Left forelimb (tissue), 1 donor: Measurements from ENCODE around the gene FBXL17.

Experiments used
- DNase-seq: peaks from one replicate; pipeline ENCODE4 v3.0.0-alpha.2; 2018; ENCODE audit warnings: low spot score

Gene FBXL17

DNA sequence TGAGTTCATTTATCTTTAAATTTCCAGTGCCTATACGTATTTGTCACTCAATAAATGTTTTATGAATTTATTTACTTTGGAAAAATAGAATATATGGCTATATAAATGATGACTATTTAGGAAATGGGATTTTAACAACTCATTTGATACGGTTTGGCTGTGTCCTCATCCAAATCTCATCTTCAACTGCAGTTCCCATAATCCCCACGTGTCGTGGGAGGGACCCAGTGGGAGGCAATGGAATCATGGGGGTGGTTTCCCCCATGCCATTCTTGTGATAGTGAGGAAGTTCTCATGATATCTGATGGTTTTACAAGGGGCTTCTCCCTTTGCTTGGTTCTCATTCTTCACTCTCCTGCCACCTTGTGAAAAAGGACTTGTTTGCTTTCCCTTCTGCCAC, 523.6 kb downstream of the FBXL17 start:
- no peak for DNase-seq

DNA sequence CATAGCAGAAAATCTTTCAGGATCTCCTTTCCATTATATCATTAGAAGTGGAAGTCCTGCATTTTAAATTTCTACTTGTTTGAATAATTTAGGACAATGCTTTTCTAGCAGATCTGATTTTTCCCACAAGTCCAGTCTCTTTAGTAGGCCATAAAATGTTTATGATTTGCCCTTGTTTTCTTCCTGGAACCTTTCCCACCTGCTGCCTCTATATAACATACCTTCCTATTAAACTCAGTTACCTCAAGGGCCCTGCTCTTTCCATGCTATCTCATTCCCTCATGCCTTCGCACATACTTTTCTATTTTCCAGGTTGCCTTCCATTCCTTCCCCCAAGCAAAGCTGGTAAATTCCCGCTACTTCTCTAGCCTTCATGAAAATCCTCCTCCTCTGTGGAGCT, 524.1 kb downstream of the FBXL17 start:
- DNase-seq, result no peak

DNA sequence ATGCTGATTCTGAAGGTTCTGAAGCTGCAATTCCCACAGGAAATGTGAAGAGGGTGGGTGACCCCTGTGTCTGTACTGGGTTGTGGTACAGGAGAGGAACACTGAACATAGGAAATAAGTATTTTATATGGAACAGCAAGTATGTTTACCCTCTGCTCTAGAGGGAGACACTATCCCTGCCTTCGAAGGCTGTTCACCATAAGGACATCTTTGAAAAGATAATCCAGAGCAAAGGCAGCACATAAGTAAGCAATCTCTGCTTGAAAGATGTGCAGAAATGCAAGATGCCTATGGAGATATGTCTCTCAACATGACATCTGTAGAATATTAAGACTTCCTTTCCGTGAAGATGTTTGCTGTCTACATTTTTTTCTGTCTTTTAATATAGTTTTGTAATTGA, 526.7 kb downstream of the FBXL17 start:
- DNase-seq, result no peak

DNA sequence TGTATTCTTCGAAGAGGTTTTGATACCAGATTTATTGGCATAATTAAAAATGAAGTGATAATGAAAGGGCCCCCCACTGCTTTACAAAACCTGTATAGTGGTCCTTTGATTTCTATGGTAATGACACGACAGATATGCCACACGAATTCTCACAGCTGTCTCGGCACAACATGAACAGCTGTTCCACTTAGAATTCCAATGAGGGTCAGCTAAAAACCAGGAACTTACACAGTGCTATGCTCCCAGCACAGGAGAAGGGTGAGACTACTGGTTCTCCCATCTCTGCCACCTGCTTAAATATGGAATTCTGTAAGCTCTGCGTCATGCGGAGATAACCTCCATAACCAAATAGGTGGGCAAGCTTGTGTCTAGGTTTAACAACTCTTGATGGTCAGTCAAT, 528.2 kb downstream of the FBXL17 start:
- no peak for DNase-seq

DNA sequence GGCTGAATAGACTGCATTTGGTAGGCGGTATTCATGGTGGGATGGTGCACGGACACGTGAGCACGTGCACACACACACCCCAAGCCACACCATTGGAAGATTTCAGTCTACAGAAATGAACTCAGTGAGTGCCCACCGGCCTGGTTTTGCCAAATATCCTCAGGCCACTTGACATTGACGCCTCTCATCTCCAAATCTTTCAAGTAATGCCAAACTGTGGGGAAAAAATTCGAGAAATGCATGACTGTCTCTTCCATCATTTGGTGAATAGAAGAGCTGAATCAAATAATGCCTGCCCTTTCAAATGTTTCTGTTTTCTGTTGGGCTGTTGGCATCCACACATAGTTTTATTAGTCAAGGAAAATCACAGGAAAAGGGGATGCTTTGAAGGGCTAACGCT, 528.9 kb downstream of the FBXL17 start:
- no peak for DNase-seq

DNA sequence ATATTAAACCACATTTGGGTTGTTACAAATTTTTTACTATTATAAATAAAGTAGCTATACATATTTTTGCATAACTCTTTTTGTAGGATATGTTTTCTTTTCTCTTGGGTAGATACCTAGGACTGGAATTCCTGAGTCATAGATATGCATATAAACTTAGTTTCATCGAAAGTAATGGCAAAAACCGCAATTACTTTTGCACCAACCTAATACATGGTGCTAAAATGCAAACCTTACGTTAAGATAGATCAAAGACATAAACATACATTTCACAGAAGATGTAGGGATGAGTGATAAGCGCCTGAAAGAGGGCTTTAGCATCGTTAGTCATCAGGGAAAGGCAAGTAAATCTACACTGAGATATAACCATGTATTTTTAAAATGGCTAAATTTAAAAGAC, 532.8 kb downstream of the FBXL17 start:
- no peak for DNase-seq

DNA sequence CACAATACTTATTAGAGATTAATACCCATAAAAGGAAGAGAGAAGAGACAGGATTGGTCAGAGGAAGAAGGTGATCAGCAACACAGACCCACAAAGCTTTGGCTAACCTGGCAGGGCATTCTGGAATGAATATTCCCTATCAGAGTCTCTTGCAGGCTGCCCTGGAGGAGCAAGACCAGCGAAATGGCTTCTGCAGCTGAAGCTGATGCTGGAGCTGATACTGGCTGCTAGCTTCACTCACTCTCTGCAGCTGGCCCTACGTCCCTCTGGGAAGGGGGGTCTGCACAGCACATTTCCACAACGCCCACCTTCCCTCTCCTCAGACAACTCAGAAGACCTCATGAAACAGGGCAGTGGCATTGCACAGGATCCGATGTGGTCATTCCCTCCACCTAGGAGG, 541.3 kb downstream of the FBXL17 start:
- no peak for DNase-seq

DNA sequence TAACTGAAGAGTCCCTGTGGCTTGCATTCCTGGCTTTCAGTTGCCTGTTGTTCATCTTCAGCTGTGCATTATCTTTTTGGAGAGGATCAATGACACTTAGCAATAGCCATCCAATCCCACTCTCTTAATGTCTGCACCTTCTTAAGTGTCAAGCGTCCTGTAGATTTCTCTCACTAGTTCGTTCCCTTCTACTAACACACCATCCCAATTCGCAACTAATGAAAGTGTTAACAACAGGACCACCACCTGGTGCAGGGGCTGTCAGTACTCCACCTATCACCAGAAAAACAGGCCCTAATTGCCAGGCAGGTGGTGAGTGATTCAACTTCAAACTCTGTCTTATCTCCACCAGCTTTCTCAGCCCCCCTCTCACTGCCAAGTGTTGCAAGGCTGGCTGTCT, 541.7 kb downstream of the FBXL17 start:
- DNase-seq, result no peak

DNA sequence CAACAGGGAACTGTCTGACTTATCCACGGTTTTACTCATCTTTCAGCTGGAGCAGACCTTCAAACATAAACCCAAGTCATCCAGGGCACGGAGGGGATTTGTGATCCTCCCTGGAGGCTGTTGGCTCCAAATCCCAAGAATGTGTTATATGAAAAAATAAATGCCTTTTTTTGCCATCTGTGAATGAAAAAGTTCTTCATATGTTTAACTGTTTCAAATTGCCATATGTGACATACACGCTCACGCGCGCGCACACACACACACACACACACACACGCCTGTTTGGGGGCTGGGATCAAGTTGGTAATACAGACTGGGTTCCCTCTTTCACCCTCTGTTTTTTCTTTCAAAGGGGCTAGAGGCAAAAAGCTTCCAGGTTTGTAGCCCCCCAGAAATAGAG, 546.8 kb downstream of the FBXL17 start:
- no peak for DNase-seq

DNA sequence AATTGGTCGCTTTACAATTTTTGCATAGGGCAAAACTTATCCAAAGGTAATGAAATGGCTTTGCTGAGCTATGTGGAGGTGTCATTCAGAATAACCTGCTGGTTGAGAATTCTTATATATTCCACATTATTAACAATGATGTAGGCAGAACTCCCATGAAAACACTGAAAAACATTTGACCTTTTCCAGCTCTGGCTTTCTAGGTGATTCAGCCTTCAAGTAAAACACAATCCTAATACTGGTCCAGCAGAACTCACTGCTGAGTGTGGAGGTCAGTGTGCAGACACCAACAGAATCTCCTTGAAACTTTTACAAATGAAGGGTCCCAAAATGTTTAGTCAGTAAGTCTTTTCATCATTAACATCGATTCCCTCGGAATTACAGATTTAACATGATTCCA, 549.2 kb downstream of the FBXL17 start:
- no peak for DNase-seq

DNA sequence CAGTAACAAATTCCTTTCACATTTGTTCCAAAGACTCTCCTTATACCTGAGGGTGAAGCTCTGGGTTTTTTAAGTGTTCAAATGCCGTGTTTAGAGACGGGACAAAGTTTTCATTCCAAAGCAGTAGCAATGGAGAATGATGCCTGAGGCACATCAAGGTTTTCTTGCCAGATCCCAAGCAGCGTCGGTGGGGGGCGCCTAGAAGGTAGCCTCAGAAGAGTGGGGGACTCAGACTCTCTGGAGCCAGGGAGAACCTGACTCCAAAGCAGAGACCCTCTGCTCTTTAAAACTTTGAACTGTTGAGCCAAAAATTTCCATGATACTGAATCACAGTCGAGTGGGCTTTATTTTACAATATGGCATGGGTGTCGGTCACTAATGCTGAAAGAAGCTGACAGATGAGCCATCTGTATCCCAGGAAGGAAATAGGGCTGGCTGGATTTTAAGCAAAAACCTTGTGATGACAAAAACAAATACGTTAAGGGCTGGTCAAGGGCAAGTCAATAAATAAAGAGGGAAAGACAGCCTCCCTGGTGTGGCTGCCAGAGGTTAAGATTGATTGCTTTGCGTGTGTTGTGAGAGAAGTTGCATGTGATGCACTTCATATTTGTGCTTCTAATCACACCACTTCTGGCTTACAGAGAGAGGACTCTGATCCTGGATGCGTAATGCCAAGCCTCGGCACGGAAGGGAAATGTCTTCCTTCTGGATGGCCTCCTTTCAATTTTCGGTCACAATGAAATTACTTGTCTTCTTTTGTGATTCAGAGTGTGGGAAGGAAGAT, 550.1 kb downstream of the FBXL17 start:
- DNase-seq, result no peak

DNA sequence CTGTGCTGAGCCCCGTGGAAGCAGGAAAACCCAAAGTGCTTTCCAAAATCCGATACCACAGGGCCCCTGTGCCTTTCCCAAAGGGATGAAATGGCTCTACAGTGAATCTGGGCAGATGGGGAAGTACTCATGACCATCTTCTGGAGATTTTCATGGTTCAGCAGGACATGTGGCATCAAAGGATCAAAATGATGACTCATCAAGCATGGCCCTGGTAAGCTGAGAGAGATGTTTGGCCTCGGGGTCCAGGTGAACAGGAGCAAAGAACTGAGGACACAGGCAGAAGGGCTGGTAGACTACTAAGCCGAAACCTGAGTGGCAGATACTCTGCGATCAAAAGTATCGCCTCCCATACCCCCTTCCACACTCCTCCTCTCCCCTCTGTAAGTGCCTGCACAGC, 551.1 kb downstream of the FBXL17 start:
- no peak for DNase-seq

DNA sequence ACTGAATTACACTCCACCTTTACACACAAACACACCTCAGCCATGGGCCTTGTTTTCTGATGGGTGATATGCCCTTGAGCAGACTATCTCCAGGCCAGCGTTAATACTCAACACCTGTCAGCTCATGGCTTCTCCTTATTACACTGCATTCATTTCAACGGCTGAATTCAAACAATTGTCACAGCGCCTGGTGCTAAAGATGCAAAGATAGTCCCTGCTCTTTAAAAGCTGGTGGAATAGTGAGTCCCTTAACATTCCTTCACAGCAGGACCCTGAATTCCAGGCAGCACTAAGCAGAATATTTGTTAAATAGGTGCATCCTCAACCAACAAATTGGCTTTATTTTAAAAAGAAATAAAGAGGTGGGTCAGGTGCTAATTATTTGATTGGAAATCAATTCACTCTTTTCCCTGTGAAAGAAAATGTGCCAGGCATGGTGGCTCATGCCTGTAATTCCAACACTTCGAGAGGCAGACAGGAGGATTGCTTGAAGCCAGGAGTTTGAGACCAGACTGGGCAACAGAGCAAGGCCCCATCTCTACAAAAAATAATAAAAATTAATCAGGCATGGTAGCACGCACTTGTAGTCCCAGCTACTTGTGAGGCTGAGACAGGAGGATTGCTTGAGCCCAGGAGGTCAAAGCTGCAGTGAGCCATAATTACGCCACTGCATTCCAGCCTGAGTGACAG, 555.4 kb downstream of the FBXL17 start:
- no peak for DNase-seq

DNA sequence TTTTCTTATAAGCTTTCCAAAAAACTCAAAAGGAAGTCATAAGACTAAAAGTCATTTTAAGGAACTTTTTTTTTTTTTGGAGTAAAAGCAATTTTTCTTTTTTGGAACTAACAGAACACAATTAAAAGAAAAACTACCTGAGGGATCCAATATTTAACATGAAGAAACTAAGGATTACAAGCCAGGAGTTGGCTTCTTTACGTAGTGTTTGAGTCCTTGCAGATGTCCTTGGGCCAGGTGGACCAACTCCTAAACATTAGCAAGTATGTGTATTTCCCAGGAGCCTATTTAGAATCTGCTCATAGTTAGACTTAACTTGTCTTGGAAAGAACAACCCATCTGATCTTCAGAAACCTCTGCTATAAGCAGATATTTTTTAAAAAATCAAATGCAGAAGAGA, 557.1 kb downstream of the FBXL17 start:
- DNase-seq, result no peak

DNA sequence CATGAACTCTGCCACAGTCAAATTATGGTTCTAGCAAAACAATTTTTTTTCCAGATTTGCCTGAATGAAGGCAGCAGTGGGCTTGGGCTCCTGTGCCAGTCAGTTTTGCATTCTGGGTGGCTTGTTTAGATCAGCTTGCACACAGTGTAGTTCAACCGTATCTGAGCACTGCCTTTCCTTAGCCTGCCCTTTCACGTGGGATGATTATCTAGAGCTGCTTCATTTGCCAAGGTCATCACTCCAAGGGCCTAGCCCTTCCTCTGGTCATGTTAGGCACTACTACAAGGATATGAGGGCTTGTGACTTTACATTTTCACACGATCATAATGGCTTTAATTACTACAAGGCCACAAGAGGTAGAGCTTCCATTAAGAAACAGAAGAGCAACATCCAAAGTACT, 560.6 kb downstream of the FBXL17 start:
- DNase-seq, result no peak

DNA sequence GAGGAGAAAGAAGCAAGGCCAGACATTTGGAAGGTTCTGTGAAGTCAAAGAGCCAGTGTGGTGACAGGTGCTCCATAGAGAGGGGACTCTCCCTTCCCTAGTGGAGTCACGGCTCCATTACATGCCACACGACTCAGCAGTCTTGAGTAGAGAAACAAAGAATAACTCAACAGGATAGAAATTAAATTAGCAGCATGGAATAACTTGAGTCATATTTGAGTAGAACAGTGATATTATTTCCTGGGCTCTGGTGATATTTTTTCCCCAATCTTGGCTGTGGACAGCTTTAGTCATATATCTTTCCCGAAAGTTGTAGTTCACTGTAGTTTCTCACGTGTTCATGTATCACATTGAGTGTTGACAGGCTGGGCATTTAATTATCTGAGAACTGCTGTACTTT, 561.5 kb downstream of the FBXL17 start:
- DNase-seq, result no peak

DNA sequence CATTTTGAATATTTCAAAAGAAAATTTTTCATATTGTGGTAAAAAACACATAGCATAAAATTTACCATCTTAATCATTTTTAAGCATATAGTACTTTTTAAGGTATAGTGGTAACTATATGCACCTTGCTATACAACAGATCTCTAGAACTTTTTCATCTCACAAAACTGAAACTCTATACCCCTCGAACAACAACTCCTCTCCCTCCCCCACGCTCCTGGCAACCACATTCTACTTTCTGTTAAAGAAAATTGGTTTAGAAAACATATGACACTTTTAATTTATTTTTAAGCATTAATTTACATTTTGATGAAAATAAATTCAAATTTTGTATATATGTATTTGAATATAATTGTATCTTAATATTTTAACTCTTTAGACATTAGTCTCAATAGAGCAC, 563.9 kb downstream of the FBXL17 start:
- no peak for DNase-seq

DNA sequence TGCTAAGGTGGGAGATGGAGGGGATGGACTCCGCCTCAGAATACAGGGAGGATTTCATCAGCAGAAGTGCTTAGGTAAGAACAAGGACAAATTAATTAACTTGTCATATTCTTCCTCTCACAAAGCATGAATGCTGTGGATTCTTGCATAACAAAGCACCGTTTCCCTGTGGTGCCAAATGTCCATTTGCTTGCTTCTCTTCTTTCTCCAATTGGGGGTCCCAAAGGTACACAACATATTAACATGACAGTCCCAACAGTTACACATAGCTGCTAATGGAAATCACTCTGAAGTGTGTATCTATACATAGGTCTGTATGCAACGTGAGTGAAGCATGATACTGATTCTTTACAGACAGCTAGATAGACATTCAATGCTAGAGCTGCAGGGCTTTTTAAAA, 564.5 kb downstream of the FBXL17 start:
- no peak for DNase-seq

DNA sequence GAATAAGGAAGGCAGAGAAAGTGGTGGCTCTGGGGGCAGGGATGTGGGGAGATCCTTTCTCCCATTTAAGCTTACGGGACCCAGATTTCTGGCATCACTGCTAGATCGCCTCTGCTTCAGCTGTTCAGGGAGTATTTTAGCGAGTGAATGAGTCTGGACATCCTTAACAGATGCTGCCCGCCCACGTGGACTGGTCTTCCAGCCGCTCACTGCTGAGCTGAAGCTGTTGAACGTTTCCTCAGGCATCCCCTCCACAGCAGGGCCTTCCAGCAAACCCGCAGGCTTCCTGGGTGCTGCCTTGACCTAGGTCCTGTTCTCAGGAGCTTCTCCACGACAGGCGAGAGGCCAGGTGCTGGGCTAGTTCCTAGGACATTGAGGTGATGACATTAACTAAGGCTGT, 566.8 kb downstream of the FBXL17 start:
- DNase-seq, result no peak

DNA sequence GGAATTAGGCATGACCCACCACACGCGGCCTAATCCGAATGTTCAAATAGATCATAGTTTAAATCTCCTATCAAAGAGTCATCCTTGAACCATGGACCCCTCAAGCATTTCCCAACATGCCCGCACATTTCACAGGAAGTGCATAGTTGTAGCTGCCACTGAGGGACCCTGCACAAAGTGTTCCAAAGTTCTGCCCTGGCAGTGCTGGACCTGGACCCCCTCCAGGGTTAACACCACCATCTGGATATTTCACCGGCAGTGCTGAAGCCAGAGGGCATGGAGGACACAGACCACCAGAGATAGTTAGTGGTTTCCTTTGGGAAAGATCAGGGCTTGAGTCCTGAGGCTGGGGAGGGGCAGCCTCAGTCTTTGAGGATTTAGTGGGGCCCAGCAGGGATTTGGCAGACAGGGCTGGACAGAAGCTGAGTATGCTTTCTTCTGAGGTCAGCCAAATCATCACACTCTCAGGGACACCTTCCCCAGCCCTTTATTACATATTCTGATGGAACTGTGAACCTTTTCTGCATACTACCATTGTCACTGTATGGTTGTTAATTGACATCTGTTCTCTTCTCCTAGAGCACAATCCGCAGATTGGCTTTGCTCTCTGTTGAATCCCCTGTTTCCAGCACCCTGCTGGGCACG, 567.6 kb downstream of the FBXL17 start:
- no peak for DNase-seq

DNA sequence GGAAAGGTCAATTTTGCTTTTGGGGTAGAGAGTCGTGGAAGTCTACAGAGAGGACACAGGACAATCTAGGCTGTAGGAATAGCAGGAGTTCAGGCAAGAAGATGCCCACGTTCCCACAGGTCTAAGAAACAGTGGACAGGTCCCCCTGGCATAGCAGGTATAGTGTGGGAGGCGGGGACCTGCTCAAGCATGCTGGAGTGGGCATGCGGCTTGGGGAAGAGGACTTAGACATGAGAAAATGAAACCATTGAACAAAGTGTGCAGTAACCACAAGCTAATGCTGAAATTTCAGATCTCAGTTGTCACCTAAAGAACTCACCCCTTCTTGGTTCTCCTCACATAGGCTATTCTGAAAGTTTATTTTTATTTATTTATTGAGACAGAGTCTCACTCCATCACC, 568.3 kb downstream of the FBXL17 start:
- no peak for DNase-seq

DNA sequence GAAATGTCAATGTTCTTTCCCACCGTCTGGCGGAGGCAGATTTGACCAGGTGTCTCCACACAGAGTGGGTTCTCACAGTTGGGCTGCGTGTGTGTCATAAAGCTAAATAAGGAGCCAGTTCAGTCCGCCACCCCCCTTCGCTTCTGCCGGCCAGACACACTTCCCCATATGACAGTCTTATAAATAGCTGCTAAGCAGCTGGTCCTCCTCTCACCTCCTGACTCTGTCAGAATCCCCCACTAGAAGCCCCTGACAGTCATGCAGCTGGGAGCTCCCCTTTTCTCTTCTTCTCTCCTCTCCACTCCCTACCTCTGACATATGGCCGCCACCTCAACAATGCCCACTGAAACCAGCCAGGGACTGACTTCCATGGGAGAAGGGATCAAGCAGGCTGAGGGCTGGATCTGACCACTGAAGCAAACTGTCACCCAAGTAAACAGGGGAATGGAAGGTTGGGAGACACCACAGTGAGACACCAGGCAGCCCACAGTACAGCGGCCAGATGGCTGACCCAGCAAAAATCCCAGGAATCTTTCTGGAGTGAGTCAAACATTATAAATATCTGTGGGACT, 569.2 kb downstream of the FBXL17 start:
- no peak for DNase-seq
